Neuronal stem cell (in vitro differentiated cells): ENCODE measurements around the gene ALPP. TPM values are rescaled to one million over a fixed set of nuclear protein-coding genes. Genes with fewer than 3 reads are reported as not detected.
A peak's percentile ranks its signal among the peaks of the same experiment; 100 is the strongest.

Source experiments
- DNase-seq: peaks from one replicate; pipeline ENCODE4 v3.0.0-alpha.2; 2013; ENCODE audit warnings: low spot score
- H2AFZ ChIP-seq: one replicate; pipeline ENCODE4 v1.6.1; 2013; ENCODE audit warnings: mild to moderate bottlenecking, low read length, inconsistent platforms
- H2AK5ac ChIP-seq: 2 replicates; pipeline ENCODE4 v1.6.1; 2013; ENCODE audit warnings: low read depth, mild to moderate bottlenecking, inconsistent platforms, low read length, moderate library complexity, mixed read lengths
- H2BK120ac ChIP-seq: 2 replicates; pipeline ENCODE4 v1.6.1; 2013; ENCODE audit warnings: low read depth, mild to moderate bottlenecking, inconsistent platforms, low read length, moderate library complexity, mixed read lengths
- H2BK12ac ChIP-seq: one replicate; pipeline ENCODE4 v1.6.1; 2013; ENCODE audit warnings: low read length, inconsistent platforms
- H2BK15ac ChIP-seq: 2 replicates; pipeline ENCODE4 v1.6.1; 2013; ENCODE audit warnings: mild to moderate bottlenecking, low read length, inconsistent platforms, mixed read lengths
- H2BK5ac ChIP-seq: one replicate; pipeline ENCODE4 v1.6.1; 2013; ENCODE audit warnings: inconsistent platforms, mild to moderate bottlenecking, low read length, moderate library complexity
- H3K14ac ChIP-seq: one replicate; pipeline ENCODE4 v1.6.1; 2013; ENCODE audit warnings: low read length, inconsistent platforms
- H3K18ac ChIP-seq: 2 replicates; pipeline ENCODE4 v1.6.1; 2013; ENCODE audit warnings: low read length, inconsistent platforms
- H3K23ac ChIP-seq: 2 replicates; pipeline ENCODE4 v1.6.1; 2013; ENCODE audit warnings: low read depth, mild to moderate bottlenecking, mixed read lengths, low read length, inconsistent platforms; ENCODE audit not compliant: poor library complexity
- H3K27ac ChIP-seq: replicated peaks from 3 replicates; pipeline ENCODE4 v1.5.1; 2013; ENCODE audit warnings: low read length, inconsistent platforms
- H3K27me3 ChIP-seq, 3 experiments: 2 replicates each; pipeline ENCODE4 v1.6.1; 2013; ENCODE audit warnings: low read length in 3 of 3, mild to moderate bottlenecking in 2 of 3, inconsistent platforms in 1 of 3, low read depth in 1 of 3, mixed read lengths in 1 of 3, moderate library complexity in 1 of 3; ENCODE audit not compliant: control insufficient read depth in 3 of 3, insufficient read depth in 3 of 3
- H3K36me3 ChIP-seq, 2 donors: replicated peaks in 1 of 2; 2 replicates each; pipeline ENCODE4 v1.6.1; 2013; ENCODE audit warnings: low read length in 2 of 2; ENCODE audit not compliant: control insufficient read depth in 2 of 2, insufficient read depth in 2 of 2
- H3K4ac ChIP-seq: 2 replicates; pipeline ENCODE4 v1.6.1; 2013; ENCODE audit warnings: inconsistent platforms, mild to moderate bottlenecking, low read length, moderate library complexity
- H3K4me1 ChIP-seq, 2 donors: 1 replicate in 1 of 2; 2 replicates in 1 of 2; pipeline ENCODE4 v1.6.1; 2013; ENCODE audit warnings: low read length in 2 of 2, low read depth in 1 of 2; ENCODE audit not compliant: control insufficient read depth in 2 of 2, insufficient read depth in 1 of 2
- H3K4me2 ChIP-seq: one replicate; pipeline ENCODE4 v1.6.1; 2013; ENCODE audit warnings: mild to moderate bottlenecking, low read length, inconsistent platforms; ENCODE audit not compliant: insufficient read depth, poor library complexity, severe bottlenecking
- H3K4me3 ChIP-seq, 2 donors: 2 replicates each; pipeline ENCODE4 v1.5.1; 2013; ENCODE audit warnings: low read length in 2 of 2, mild to moderate bottlenecking in 2 of 2, inconsistent platforms in 1 of 2, moderate library complexity in 1 of 2
- H3K79me1 ChIP-seq: one replicate; pipeline ENCODE4 v1.6.1; 2013; ENCODE audit warnings: low read depth, mild to moderate bottlenecking, inconsistent platforms, low read length, moderate library complexity
- H3K9ac ChIP-seq: one replicate; pipeline ENCODE4 v1.6.1; 2013; ENCODE audit warnings: mild to moderate bottlenecking, low read depth, low read length, inconsistent platforms; ENCODE audit not compliant: poor library complexity
- H3K9me3 ChIP-seq, 2 donors: replicated peaks in 1 of 2; 2 replicates each; pipeline versions ENCODE3 to v1.6.1; 2013; ENCODE audit warnings: low read length in 2 of 2, mild to moderate bottlenecking in 2 of 2, inconsistent platforms in 1 of 2, low read depth in 1 of 2, mixed read lengths in 1 of 2, moderate library complexity in 1 of 2; ENCODE audit not compliant: control insufficient read depth in 2 of 2, insufficient read depth in 1 of 2
- H4K8ac ChIP-seq: one replicate; pipeline ENCODE4 v1.6.1; 2013; ENCODE audit warnings: low read depth, mild to moderate bottlenecking, inconsistent platforms, low read length, moderate library complexity
- H4K91ac ChIP-seq: one replicate; pipeline ENCODE4 v1.6.1; 2013; ENCODE audit warnings: low read length, low read depth, mild to moderate bottlenecking, inconsistent platforms; ENCODE audit not compliant: poor library complexity
- WGBS, 2 donors: extraction: QIAGEN DNeasy Blood & Tissue Kit; methylation state at CpG; one replicate each; pipeline ENCODE4 v1.1.7; 2013; ENCODE audit warnings: missing lambda C conversion rate in 2 of 2, mixed read lengths in 1 of 2; ENCODE audit not compliant: insufficient read length in 2 of 2, insufficient replicate concordance in 1 of 2; ENCODE audit errors: extremely low coverage in 2 of 2; 5-methylcytosine and 5-hydroxymethylcytosine counted together
- small RNA-seq: library from polyadenylated mRNA; stranded (forward); fragments of <200 nt; extraction: miRNeasy Mini kit (QIAGEN cat#:217004); gene quantifications from one replicate; pipeline ENCODE3, GENCODE V24; 2013; ENCODE audit not compliant: insufficient read depth

ALPP gene

DNA sequence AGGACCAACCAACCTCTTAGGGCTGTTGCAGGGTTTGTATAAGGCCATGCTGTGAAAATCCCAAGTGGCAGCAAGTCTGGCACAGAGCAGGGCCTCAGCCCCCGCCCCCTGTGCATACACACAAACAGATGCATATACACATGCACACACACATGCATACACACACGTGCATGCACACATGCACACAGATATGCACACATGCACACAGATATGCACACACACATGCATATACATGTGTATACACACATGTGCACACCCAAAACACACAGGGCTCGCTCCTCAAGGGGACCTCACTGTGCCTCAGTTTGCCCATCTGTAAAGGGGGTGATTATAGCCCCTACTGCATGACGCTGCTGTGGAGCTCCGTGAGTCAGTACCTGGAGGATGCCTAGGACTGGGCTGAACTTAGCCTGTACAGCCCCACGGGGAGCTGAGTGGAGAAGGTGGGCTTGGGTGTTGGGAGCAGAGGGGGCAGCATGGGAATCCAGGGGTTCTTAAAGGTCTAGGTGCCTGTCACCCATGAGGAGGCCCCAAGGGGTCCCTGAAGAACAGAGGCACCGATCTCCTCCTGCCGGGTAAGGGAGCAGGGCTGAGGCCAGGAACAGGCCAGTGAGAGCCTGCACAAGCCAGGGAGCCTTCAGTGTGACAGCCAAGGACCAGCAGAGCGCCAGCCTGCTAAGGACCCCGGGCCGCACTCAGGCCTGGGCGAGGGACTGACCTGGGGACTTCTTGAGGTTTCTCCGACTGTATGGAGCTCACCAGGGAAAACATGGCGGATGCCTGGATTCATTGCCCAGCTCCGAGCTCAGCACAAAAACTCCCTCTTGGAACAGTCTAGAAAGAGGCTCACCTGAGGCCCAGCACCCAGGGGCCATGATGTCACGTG is 53.4 kb downstream of the ALPP start:
- Histone ChIP-seq H3K14ac (peak overlapping the region; percentile 47), H4K8ac (no peak overlapping the region), H2AFZ (no peak overlapping the region), H3K9ac (peak overlapping the region; percentile 72), H3K18ac (no peak overlapping the region), H4K91ac (no peak overlapping the region), H3K79me1 (no peaks in the 10 kb centered on the region), H2AK5ac (no peak overlapping the region), H3K4me1 (no peaks in the 10 kb centered on the region), H3K23ac (peak overlapping the region; percentile 60), H2BK120ac (no peak overlapping the region), H2BK5ac (no peak overlapping the region), H3K4me2 (no peak overlapping the region), H2BK15ac (no peak overlapping the region), H2BK12ac (no peak overlapping the region), H3K4ac (no peak overlapping the region), H3K9me3 (no peaks in the 10 kb centered on the region), H3K27ac (no peak overlapping the region), H3K4me3 (peak overlapping the region in 1 of 2 donors; percentile 5), H3K27me3 (peaks cover 0 to 20% (median 0%) of the 10 kb centered on the region in 3 experiments), H3K36me3 (no peaks in the 10 kb centered on the region)
- WGBS, 2 donors, result no CpG with 5 or more reads among the region's 16 CpGs
- no peak for DNase-seq

Small RNA genes within 50 kb of the gene (small RNA-seq; reads per million reads assigned to genes)
- gene AC068134.3 (not detected), gene AC068134.4 (not detected)
